HG03457 (cell line): ENCODE results near the gene GRK6.

Source experiments
- ATAC-seq: cut with Tn5 transposase; IDR thresholded peaks from one replicate; pipeline ENCODE4 v1.9.1; 2021; ENCODE audit warnings: moderate number of reproducible peaks; ENCODE audit not compliant: unreplicated experiment

GRK6 gene

GRCh38 chr5:177452688-177453638, 26.5 kb downstream of the GRK6 start:
- ATAC-seq = no peak

GRCh38 chr5:177453852-177454396, 27.4 kb downstream of the GRK6 start:
- no peak for ATAC-seq

GRCh38 chr5:177454397-177455035, 28.0 kb downstream of the GRK6 start:
- ATAC-seq = peak; percentile 44

- ATAC-seq = peak; percentile 39
Observed at GRCh38 chr5:177455036-177455660, 28.7 kb downstream of the GRK6 start.

- ATAC-seq = no peak
Observed at GRCh38 chr5:177455661-177456590, 29.4 kb downstream of the GRK6 start.

- no peak for ATAC-seq
Observed at GRCh38 chr5:177456591-177456964, 30.1 kb downstream of the GRK6 start.

GRCh38 chr5:177456976-177457851, 30.7 kb downstream of the GRK6 start:
- peak; percentile 28 for ATAC-seq

- ATAC-seq = no peak
Observed at GRCh38 chr5:177457852-177458681, 31.6 kb downstream of the GRK6 start.

- no peak for ATAC-seq
Observed at GRCh38 chr5:177458912-177459350, 32.5 kb downstream of the GRK6 start.

GRCh38 chr5:177459357-177459756, 32.9 kb downstream of the GRK6 start:
- ATAC-seq = no peak

- no peak for ATAC-seq
Observed at GRCh38 chr5:177459819-177460628, 33.5 kb downstream of the GRK6 start.

- no peak for ATAC-seq
Observed at GRCh38 chr5:177462021-177462670, 35.7 kb downstream of the GRK6 start.

GRCh38 chr5:177465044-177465443, 38.6 kb downstream of the GRK6 start:
- no peak for ATAC-seq

- ATAC-seq = no peak
Observed at GRCh38 chr5:177466861-177467260, 40.4 kb downstream of the GRK6 start.

- no peak for ATAC-seq
Observed at GRCh38 chr5:177467436-177467835, 41.0 kb downstream of the GRK6 start.

GRCh38 chr5:177468329-177468684, 41.8 kb downstream of the GRK6 start:
- no peak for ATAC-seq
